ENCODE measurements around the gene TAF6.

TAF6 gene

DNA sequence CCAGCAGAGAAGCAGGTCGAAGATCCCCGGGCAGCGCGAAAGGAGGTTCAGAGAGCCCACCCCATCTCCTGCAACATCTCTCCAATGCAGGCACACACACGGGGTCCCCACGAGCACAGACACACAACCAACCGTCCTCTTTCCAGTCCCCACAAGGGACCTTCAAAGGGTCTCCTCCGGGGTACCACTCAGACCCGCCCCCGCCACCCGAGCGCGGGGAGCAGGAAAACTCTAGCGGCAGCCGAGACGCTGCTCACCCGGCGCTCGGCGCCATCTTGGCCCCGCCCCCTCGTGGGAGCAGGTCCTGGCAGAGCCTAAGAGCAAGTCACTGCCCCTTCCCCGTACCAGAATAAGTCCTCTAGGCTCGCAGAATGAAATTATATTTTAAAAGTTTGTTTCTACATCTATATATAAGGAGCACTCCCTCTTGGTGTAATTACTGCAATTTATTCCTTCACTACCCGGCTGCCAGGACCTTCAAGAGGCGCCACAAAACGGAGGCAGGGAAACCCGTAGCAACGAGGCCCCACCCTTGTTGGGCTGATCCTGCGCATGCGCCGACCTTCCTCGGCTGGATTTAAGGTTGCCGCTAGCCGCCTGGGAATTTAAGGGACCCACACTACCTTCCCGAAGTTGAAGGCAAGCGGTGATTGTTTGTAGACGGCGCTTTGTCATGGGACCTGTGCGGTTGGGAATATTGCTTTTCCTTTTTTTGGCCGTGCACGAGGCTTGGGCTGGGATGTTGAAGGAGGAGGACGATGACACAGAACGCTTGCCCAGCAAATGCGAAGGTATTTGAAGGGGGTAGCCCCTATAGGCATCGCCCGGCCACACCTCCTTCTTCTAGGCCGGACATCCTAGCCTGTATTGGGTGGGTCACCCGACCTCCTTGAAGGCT, at the start of gene TAF6, which contains the start of gene CNPY4:
TSS of gene TAF6 (minus strand) at position 287 of the 898 bp plus-strand sequence. CDS start 5,149 bp downstream, outside the sequence.
TSS of gene CNPY4 (plus strand) at position 563 of the 898 bp plus-strand sequence. CDS start at position 674, 111 bp downstream.
- peak; percentile 87 for DNase-seq (ENCODE audit: low read depth)

DNA sequence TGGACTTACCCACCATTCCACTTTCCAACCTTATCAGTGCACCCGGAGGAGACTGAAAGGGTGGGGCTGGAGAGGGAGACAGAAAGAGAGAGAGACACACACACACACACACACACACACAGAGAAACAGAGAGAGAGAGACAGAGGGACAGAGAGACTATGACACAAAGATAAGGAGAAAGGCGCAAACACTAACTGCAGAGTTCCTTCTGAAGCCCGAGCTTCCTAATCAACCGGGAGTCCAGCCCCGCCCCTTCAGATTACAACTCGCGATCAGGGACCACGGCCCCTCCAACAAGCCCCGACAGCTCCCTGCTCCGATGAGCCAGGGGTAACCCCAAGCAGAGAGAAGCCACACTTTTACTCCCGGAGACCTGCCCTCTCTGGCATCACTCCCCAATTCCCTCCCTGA, 48.8 kb upstream of the TAF6 start:
- DNase-seq (ENCODE audit: low read depth): no peak

DNA sequence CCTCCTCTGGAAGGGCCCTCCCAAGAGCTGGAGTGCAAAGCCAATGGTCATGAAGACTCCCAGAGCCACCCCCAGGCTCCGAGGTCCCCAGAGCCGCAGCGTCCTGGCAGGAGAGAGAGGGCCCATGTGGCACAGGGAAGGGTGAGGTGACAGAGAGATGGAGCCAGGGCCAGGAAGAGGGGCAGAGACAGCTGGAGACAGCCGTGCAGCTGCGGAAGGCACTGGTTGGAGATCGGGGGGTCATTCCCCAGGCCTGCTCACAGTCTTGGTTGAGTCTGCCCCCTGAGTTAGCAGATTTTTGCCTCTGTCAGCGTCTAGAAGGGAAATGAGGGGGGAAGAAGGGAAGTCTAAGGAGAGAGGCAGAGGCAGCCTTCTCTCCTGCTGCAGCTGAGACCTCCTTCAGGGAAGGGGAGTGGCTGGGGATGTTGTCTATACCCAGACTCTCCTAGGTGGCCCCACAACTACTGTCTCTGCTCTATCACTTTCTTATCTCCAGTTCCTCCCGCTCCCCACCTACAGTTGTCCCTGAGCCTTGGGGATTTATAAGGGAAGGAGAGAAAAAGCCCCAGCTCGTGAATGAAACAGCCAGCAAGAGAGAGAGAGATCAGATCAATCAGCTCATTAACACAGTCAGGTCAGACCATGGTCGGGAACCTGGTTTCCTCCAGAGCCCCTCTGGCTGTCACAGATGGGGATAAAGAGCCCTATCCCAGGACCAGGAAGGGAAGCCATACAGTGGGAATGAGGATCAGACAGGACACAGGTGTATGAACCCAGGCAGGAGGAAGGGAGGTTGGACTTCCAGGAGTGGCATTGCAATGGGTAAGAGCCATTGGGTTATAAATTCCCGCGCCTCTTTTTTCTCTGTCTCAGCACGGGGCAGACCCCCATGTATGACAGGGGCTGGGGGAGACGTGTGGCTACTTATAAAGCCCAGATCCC, 48.1 kb upstream of the TAF6 start:
- DNase-seq (ENCODE audit: low read depth): no peak

DNA sequence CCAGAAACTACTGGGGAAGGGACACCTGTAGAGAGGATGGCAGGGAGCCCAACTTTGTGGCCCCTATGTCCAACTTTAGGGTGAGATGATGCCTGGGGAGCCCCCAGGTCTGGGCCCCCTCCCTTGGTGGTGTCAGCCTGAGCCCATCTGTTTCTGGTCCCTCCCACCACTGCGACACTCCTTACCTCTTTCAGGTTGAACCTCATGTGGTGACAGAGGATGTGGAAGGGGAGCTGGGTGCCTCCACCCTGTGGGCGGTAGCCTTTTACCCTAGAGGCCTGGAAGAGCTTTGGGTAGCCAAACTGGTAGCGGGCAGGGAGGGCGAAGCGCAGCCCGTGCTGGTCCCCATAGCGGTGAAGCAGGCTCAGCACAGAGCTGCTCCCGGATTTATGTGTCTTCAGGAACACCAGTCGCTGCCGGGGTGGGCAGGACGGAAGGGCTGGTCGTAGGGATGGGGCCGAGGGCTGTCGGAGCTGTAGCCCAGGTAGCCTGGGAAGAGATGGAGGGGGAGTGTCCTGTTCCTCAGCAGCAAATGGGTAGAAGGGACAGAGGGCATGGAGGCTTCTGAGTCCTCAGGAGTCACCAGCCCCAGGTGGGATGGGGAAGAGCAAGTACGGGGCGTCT, 47.3 kb upstream of the TAF6 start:
- DNase-seq (ENCODE audit: low read depth): no peak

DNA sequence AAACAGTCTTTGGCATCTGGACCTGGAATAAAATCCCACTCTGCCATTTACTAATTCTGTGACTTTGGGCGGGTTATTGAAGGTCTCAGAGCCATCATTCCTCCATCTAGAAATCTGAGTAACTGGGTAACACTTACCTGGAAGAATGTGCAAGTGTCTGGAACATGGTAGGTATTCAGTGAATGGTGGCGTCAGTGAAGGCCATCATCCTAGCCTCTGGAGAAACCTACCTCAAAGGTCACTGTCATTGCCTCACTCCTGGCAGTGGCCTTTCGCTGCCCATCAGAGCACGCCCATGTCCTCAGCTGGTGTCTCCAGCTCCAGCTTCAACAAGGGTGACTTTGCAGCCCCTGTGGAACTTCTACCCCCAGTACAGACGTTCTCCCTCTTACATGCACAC, 44.7 kb upstream of the TAF6 start:
- DNase-seq (ENCODE audit: low read depth): no peak

DNA sequence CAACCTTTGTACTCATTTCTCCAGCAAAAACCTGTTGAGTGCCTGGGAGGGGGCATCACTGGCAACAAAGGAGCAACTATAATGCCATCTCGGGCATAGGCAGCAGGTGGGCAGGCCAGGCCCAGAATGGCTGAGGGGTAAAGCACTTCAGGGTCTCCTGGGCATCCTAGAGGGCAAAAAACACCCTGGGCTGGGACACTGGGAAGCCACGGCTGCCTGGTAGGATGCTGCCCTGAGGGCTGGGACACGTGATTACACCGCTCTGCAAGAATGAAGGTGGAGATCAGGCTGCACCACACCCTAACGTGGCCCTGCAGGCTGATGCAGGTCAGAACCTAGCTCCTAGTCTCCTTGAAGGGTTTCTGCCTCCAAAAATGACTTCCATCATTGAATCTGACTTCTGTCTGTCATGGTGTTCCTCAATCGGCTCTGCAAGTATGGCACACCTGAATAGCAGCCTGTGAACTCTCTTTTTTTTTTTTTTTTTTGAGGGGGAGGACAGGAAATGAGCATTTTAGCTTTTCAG, 43.9 kb upstream of the TAF6 start:
- no peak for DNase-seq (ENCODE audit: low read depth)

DNA sequence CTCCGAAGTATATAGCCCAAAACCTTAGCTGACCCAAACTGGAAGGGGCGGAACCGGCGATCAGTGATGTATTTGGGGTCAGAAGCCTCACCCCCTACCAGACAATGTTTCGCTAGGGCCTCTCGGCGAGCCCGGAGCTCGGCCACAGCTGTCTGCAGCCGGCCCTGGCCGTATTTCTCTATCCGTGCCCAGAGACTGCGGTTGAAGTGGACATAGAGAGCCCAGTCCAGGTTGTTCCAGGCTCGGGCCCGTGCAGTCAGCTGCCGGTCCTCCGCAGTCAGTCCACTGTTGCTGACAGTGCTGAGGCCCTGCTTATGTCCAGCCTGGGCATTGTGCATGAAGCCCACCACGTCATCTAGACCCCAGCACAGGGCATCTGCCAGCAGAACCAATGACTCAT, 40.9 kb upstream of the TAF6 start:
- no peak for DNase-seq (ENCODE audit: low read depth)

DNA sequence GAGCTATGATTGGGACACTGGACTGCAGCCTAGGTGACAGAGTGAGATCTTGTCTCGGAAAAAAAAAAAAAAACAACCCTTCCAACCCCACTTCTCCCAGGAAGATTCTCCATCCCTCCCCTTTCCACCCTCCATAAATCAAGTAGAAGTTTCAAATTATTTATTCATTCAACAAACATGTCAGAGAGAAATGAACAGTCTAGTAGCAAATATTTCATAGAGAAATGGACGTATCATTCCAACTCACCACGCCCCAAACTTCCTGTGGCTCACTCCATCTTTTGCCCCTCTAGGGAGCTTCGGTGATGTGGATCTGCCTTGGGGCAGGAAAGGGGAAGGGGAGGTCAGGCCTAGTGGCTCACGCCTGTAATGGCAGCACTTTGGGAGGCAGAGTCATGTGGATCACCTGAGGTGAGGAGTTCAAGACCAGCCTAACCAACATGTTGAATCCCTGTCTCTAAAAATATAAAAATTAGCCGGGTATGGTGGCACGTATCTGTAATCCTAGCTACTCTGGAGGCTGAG, 40.0 kb upstream of the TAF6 start:
- DNase-seq (ENCODE audit: low read depth): no peak

DNA sequence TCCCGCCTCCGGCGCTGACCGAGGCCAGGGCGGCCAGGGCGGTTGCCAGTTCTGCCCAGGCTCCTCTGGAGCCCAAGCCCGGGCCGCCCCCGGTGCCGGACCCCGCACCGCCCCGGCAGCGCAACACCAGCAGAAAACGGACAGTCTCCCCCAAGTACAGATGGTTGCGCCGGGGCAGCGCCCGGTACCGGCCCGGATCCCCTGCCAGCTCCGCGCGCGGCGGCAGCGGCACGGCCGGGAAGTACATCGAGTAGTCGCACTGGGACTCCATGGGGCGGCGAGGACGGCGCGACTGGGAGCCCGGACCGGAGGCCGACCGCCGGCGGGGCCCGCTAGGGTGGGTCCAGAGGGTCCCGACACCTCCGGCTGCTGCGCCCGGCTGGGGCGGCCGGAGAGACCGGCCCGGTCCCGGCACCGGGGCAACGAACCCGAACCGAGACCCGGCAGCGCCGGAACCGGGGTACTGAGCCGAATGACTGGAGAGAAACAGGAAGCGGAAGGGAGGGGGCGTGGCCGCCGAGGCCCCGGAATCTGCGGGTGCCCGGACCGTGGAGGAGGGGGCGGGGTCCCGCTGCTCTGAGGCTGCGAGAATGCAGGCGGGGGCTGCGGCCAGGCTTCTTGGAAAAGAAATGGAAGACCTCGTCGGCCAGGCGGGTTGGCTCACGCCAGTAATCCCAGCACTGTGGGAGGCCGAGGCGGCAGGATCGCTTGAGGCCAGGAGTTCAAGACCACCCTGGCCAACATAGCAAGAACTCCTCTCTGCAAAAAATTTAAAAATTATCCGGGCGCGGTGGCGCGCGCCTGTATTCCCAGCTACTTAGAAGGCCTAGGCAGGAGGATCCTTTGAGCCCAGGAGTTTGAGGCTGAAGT, 39.3 kb upstream of the TAF6 start, which contains the start of gene TRAPPC14:
TSS of gene TRAPPC14 (minus strand) at position 495 of the 870 bp plus-strand sequence. CDS start at position 271, 224 bp downstream.
- DNase-seq (ENCODE audit: low read depth): peak; percentile 86

DNA sequence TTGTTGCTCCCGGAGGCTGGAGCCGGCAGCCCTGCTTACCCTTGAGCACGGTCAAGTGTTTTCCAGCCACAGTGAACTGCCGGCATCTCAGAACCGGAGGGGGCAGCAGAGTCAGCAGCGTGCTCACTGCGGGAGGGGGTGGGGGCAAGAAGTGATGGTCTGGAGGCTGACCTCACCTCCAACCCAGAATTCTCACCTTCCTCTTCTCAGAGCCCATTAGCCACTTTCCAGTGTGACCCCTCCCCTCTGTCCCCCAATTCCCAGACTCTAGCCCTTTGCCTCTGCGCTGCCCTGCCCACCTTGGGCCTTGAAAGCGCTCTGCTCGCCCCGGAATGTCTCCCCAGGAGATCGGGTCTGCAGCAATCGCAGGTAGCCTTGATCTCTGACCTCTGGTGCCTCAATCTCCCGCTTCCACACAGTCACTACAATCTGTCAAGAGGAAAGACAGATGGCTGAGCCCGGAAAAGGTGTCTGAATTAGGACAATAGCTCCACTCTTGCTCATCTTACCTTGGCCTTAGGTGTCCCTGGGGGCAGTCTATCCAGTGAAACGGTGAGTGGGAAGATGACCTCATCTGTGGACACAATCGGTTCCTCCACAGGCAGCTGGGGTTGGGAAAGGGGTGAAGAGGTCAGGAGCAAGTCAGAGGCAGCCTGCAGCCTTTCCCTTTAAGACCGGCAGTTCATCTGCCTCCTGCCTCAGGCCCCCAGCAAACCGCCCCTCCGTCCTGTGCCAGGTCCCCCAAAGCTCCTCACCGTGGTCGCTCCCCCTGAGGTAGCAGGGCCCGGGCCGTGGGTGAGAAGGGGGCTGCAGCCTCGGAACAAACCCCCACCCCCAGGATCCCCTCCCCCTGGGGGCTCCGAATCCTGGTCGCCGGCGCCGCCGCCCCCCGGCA, 38.4 kb upstream of the TAF6 start:
- no peak for DNase-seq (ENCODE audit: low read depth)

DNA sequence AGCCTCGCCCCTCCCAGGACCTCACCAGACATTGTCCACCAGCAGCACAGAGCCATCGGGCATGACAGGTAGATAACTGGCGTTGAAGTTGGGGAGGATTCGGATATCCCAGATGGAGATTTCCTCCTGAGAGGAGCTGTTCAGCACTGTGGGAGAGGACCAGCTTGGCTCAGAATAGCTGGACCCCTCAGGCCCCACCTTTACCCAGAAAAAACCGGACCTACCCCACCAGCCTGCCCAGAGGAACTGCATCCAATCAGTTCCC, 37.8 kb upstream of the TAF6 start:
- no peak for DNase-seq (ENCODE audit: low read depth)

DNA sequence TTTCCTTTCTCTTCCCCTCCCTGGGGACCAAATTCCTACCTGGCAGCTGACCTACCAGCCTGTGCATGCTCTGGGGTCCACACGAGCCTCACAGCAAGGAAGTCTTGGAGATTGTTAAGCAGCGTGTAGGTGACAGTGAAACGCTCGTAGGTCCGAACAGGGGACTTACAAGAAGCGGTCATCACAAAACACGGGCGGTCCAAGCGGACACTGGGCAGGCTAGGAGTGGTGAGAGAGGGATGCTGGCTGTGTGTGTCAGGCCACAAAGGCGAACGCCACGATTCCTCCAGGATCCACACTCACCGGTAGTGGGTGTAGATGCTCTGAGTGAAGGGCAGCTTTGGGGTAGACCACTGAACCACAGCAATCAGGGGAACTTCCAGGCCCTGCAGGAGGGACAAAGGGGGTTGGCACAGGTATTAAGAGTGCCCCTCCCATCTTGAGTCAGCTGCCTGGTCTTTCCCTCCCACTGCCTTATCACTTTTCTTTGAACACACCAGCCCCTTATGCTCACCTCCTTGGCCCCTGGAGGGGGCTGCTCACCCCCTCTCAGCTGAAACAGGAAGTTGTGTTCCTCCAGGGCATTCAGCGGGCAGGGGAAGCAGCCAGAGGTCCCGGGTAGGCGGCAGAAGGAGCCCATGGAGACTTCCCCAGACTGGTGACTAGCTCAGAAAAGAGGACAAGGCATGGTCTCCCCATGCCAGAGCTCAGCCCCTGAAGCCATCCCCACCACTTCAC, 37.3 kb upstream of the TAF6 start:
- DNase-seq (ENCODE audit: low read depth): no peak

DNA sequence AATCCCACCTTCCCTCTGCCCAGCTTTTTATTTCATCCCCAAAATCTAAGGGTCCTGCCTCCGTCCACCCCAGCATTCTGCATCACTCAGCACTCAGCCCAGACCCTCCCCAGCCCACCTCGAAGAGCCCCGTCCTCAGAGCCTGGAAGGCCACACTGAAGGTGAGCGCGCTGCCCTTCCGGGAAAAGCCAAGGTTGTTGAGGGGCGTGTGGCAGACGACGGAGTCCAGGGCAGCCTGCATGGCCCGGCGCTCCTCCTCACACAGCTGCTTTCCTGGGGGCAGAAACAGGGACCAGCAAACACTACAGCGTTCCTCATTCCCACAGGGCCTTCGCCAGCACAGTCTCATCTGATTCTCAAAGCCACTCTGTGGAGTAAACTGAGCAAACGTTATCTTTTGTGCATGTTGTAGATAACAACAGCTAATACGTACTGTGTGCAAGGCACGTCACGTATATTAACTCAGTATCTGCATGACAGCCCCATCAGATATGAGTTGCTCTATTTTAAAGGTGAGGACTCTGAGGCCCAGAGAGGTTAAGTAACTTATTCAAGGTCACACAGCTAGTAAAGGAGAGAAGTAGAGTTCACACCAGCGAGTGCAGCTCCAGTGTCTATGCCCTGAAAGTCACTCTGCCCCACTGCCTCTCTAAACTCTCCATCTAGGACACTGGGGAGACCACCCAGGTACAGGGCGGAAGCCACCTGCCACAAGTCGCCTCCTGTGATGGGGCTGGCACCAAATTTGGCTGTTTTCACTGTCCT, 36.6 kb upstream of the TAF6 start:
- DNase-seq (ENCODE audit: low read depth): no peak

DNA sequence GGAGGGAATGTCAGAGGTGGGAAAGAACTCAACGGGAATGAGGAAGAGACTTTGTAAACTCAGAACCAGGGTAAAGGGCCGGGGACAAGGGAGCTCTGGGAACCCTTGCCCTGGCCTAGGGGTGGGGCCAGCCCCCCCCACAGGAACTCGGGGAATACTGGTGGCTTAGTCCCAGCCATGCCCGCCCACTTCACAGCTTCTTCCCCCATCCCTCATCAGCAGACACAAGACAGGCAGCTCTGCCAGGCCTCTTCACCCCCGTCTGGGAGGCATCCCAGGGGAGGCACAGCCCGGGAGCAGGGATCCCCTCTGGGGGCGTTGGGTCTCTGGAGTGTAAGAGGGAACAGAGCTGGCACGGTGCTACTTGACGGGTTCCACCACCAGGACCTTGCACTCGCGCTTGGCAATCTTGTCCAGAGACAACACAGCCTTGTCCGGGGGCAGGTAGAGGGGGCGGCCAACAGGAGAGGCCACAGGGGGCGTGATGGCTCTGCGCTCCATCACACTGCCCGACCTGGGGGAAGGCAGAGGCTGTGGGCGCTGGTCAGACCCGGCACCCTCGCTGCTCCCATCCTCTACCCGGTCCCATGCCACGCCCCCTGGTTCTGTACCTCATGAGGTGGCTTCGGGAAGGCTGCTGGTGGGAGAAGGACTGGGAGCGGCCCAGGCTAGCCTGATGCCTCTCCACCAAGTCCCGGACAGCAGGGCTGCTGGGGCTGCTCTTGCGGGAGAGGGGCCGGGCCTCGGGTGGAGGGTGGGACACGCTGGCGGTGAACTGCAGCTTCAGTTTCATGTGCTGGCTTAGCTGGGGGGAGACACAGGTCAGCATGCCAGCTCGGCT, 35.7 kb upstream of the TAF6 start:
- DNase-seq (ENCODE audit: low read depth): no peak

DNA sequence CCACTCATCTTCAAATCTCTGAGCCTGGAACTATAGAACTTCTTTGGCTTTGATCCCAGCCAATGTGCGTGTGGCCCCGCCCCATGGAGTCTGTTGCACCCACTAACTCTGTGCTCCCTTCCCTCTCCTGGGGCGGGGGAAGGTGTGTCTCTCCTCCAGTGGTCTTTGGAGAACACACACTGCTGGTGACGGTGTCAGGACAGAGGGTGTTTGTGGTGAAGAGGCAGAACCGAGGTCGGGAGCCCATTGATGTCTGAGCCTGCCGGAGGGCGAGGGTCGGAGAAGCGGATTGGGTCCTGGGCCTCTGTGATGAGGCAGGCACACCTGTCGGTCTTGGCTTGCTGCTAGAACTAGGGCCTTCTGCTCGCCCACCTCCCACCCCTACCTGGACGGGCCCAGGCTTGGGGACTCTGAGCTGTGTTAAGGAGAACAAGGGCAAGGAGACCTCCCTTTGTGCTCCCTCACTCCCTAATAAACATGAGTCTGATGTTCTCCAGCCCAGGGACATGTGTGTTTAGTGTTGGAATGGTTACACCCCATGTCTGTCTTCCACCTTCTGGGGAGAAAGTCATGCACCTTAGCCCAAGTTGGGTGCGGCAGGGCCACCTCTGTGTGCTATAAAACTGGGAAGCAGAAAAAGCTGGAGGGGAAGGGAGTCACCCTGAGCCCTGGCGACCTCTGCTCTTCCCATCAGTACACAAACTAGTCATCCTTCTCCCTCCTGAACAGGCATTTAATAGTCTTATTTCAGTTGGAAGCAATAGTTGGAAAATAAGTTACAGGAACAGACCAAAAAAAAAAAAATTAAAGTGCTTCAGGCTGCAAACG, 34.8 kb upstream of the TAF6 start:
- no peak for DNase-seq (ENCODE audit: low read depth)

DNA sequence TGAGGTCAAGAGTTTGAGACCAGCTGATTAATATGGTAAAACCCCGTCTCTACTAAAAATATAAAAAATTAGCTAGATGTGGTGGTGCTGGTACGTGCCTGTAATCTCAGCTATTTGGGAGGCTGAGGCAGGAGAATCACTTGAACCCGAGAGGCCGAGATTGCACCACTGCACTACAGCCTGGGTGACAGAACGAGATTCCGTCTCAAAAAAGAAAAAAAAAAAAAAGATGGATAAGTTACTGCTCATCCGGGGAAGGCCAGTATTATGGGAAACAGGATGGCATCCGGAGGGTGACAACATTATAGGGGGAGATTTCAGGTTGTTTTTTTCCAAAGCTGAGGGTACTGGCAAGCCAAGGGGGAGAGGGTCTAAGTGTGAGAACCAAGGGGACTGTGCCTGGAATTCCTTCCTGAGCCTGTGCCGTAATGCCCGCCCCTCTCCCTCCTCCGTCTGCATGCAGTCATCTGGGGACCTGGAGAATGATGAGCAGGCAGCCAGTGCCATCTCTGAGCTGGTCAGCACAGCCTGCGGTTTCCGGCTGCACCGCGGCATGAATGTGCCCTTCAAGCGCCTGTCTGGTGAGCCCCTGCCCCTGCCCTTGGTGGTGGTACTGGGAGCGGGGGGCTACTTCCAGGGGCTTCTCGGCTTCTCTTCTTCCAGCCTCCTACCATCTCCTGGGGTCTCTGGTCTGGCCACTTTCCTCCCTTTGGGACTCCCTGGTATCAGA, 33.9 kb upstream of the TAF6 start:
- DNase-seq (ENCODE audit: low read depth): no peak

All from stimulated activated CD8-positive, alpha-beta memory T cell treated with anti-CD3 and anti-CD28 coated beads, Interleukin-15, amount 100 ng/mL, for 24 hours (primary cell).